A204.1 (cell line): Measurements from ENCODE around the gene IPO11.
"Not testable (repeated sequence)": the region's sequence is repeated elsewhere in the genome, so short reads cannot be mapped to it uniquely, and the experiment has no call there.

ENCODE experiments used
- FAIRE-seq: peaks from 2 replicates; lab custom pipeline; 2012; peaks lifted over from hg19 to GRCh38; lab: Jason Lieb, UNC

Gene IPO11

DNA sequence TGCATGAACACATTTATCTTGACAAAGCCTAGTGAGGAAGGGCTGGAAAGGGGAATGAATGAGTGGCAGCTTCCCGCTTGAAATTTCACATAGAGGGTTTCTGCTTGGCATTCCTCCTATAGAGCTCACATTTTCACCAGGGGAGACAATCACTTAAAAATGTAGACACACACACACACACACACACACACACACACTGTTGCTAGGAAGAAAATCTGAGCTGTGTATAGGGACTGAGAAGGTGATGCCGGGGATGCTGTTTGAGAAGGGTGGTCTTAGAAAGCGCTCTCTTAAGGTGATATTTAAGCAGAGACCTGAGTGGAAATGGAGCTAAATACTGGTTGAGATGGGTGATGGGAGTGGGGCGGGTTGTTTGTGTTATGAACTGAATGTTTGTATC, 236.5 kb downstream of the IPO11 start:
- no peak for FAIRE-seq

DNA sequence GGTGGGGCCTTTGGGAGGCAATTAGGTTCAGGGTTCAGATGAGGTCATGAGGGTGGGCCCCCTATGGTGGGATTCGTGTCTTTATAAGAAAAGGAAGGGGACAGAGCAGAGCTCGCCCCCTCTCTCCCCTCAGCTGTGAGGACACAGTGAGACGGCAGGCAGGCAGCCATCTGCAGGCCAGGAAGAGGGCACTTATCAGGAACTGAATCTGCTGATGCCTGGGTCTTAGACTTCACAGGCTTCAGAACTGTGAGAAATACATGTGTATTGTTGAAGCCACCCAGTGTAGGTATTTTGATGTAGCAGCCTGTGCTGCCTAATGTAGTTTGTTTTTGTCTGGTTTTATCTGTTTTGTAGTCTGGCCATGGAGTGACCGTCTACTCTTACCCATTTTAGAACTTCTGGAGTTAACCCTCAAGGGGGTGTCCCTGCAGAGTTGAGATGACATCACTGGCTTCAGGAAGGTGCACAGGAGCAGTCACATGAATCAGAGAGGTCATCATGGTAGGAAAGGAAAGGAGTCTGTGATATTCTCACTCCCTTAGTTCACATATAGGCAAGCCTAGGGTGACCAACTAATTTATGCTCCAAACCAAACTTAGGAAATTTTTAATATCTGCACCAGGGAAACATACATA, 237.0 kb downstream of the IPO11 start:
- FAIRE-seq = no peak

DNA sequence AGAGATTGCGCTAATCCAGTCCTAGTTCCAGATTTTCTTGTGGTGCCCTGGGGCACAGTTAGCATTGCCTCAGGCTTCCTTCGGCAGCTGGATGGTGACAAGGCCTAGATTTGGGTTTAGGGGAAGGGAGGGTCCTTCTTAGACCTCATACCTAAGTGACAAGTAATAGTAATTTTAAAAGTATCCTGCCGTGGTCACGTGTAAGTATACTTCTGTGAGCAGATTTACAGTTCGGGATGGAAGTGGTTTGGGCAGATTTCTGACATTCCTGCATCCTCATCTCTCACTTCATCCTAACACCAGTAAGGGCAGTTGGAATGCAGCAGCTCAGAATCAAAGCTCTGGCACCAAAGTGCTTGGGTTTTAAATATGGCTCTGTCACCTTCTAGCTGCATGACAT, 237.6 kb downstream of the IPO11 start:
- no peak for FAIRE-seq

DNA sequence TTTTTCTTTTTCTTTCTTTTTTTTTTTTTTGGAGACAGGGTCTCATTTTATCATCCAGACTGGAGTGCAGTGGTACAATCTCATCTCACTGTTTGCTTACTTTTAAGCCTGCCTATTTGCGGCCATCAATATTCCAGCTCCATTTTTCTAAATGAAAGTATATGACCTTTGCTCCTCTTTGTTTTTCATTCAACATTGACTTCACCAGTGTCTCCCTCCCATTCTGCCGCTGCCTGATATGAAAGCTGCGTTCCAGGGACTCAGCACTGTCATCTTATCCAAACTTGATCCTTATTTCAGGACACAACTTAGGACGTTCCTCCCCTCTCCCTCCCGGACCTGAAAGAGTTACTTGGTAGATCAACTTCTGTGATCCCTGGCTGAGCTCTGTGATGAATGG, 239.7 kb downstream of the IPO11 start:
- FAIRE-seq = no peak

DNA sequence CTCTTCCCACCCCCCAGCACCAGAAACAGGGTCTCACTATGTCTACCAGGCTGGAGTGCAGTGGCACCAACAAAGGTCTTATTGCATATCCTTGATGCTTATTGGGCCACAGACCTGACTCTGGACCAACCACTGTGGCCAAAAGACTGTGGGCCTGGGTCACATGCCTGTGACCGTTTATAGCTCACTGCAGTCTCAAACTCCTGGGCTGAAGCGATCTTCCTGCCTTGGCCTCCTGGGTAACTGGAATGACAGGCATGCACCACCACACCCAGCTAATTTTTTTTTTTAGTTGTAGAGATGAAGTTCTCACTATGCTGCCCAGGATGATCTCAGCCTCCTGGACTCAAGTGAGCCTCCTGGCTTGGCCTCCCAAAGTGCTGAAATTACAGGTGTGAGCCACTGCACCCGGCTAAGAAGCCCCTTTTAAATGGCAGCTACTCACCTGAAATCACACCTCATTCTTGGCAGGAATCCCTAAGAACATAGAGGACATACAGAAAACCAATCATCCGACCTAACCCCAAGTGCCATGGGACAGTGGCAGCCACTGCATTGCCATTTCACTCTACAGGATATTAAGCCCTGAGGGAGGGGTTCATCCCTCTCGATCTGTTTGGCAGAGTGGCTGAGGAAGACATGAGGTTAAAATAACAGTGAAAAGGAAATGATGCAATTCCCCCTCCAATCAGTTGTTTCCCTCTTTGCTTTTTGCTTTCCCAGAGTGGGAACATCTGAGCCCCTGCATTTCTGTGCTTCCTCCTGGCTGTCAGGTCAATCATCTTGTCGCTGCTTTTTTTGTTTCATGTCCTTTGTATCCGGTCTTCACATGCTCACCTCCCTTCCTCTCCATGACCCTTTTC, 240.7 kb downstream of the IPO11 start:
- no peak for FAIRE-seq

DNA sequence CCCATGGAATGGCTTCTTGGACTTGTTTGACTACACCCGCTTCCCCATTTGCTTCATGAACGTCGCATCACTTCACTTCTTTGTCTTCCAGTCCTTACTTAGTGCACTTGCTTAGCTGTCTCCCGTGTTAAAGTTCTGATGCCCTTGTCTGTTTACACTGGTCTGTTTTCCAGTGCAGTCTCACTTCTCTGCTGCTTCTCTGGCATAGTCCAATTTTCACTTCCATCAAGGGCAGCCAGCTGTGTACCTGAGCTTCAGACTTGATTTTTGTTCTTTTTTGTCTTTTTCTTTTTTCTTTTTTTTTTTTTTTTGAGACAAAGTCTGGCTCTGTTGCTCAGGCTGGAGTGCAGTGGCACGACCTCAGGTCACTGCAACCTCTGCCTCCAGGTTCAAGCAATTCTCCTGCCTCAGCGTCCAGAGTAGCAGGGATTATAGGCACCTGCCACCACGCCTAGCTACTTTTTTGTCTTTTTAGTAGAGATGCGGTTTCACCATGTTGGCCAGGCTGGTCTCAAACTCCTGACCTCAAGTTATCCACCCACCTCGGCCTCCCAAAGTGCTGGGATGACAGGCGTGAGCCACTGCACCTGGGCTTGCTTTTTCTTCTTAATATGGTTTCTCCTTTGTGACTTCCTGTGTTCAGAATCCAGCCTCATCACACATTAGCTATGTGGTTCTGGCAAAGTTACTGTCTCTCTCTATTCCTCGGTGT, 241.5 kb downstream of the IPO11 start:
- no peak for FAIRE-seq

DNA sequence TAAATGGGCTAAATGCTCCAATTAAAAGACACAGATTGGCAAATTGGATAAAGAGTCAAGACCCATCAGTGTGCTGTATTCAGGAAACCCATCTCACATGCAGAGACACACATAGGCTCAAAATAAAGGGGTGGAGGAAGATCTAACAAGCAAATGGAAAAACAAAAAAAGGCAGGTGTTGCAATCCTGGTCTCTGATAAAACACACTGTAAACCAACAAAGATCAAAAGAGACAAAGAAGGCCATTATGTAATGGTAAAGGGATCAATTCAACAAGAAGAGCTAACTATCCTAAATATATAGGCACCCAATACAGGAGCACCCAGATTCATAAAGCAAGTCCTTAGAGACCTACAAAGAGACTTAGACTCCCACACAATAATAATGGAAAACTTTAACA, 245.2 kb downstream of the IPO11 start:
- not testable (repeated sequence) for FAIRE-seq

DNA sequence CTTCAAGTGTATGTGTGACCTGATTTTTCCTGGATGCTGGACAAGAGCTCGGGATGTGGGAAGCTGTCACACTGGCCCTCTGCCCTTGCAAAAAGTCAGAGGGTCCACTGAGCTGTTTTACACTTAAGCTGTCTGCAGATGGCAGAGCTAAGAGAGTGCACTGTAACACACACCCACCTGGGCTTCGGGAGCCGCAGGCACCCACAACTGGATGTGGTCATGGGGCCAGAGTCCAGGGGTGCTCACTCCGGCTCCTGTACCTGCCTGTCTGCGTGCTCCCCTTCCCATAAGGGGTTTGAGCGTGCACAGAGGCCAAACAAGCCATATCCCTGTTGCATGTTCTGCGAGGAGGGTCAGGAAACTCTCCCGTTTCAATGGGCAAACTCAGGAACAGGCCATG, 248.6 kb downstream of the IPO11 start:
- FAIRE-seq = no peak

DNA sequence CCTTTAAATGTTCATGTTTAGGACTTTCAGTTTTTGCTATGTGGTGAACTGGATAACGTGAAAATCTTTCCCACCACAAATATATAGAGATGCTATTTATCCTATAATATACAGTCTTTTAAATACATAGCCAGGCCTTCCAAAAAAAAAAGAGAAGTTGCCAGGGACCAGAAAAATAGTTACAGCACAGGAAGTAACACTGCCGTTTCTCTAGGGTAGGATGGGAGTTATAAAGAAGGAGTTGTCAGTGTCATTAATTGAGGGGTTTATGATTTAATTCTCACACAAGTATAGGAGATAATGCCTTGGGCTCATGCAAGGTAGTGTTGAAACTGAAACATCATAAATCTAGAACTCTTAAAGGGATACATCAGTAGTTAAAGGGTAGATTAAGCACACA, 250.0 kb downstream of the IPO11 start:
- no peak for FAIRE-seq

DNA sequence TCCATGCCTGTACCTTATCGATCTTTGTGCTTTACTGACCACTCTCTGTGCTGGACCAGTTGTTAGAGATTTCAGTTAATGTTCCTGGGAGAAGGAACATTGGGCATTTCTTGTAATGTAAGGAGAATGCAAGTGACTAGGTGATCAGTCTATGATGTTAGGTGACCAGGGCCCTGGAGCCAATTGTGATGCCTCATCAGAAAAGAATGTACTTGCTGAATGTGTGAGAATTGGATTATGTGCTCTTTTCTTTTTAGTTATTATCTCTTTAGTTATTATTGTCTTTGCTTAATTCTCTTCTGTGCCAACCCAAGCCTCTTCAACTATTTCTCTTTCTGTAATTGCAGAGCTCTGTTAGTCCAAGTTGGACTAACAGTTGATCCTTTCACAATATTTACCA, 258.9 kb downstream of the IPO11 start:
- no peak for FAIRE-seq

DNA sequence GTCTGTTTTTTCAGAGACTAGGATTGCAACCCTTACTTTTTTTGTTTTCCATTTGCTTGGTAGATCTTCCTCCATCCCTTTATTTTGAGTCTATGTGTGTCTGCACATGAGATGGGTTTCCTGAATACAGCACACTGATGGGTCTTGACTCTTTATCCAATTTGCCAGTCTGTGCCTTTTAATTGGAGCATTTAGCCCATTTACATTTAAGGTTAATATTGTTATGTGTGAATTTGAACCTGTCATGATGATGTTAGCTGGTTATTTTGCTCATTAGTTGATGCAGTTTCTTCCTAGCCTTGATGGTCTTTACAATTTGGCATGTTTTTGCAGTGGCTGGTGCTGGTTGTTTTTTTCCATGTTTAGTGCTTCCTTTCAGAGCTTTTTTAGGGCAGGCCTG, 264.0 kb downstream of the IPO11 start:
- FAIRE-seq = not testable (repeated sequence)
